Astrocyte (in vitro differentiated cells and primary cell): ENCODE results near the gene ZNF212. TPM values are rescaled to one million over a fixed set of nuclear protein-coding genes. Genes with fewer than 3 reads are reported as not detected.

Source experiments
- DNase-seq: peaks from one replicate; pipeline ENCODE4 v3.0.0-alpha.2; 2010; ENCODE audit warnings: low read depth
- FAIRE-seq: peaks from 2 replicates; lab custom pipeline; 2011; peaks lifted over from hg19 to GRCh38; lab: Jason Lieb, UNC
- H2AFZ ChIP-seq: 2 replicates; pipeline ENCODE4 v1.6.0; 2012; ENCODE audit warnings: low read depth, low read length, inconsistent platforms
- H3K27ac ChIP-seq: 2 replicates; pipeline ENCODE4 v1.5.1; 2011; ENCODE audit warnings: low read depth, low read length, inconsistent platforms
- H3K27me3 ChIP-seq: 2 replicates; pipeline ENCODE4 v1.6.0; 2011; ENCODE audit warnings: low read length, inconsistent platforms; ENCODE audit not compliant: insufficient read depth
- H3K36me3 ChIP-seq: 2 replicates; pipeline ENCODE4 v1.5.1; 2011; ENCODE audit warnings: low read length, inconsistent platforms; ENCODE audit not compliant: insufficient read depth
- H3K4me1 ChIP-seq: 2 replicates; pipeline ENCODE4 v1.5.1; 2011; ENCODE audit warnings: low read length, inconsistent platforms; ENCODE audit not compliant: insufficient read depth
- H3K4me2 ChIP-seq: 2 replicates; pipeline ENCODE4 v1.6.0; 2012; ENCODE audit warnings: low read length, inconsistent platforms
- H3K4me3 ChIP-seq: 2 replicates; pipeline ENCODE4 v1.5.1; 2011; ENCODE audit warnings: low read depth, mild to moderate bottlenecking, low read length, inconsistent platforms; ENCODE audit not compliant: insufficient read depth
- H3K79me2 ChIP-seq: 2 replicates; pipeline ENCODE4 v1.6.0; 2012; ENCODE audit warnings: mild to moderate bottlenecking, low read length, inconsistent platforms; ENCODE audit not compliant: insufficient read depth
- H3K9ac ChIP-seq: 2 replicates; pipeline ENCODE4 v1.6.0; 2012; ENCODE audit warnings: mild to moderate bottlenecking, low read length, inconsistent platforms
- H3K9me3 ChIP-seq: 2 replicates; pipeline ENCODE4 v1.5.1; 2012; ENCODE audit warnings: low read depth, mild to moderate bottlenecking, low read length, inconsistent platforms; ENCODE audit not compliant: insufficient read depth
- H4K20me1 ChIP-seq: 2 replicates; pipeline ENCODE4 v1.6.0; 2012; ENCODE audit warnings: low read length, inconsistent platforms; ENCODE audit not compliant: insufficient read depth
- H3K27ac Mint-ChIP-seq: one replicate; pipeline ENCODE4 v1.8.0; 2021; ENCODE audit warnings: mild to moderate bottlenecking, mixed read lengths; ENCODE audit not compliant: unreplicated experiment
- H3K27me3 Mint-ChIP-seq: one replicate; pipeline ENCODE4 v1.8.0; 2021; ENCODE audit warnings: low read depth, mixed read lengths; ENCODE audit not compliant: unreplicated experiment
- H3K36me3 Mint-ChIP-seq: one replicate; pipeline ENCODE4 v1.8.0; 2021; ENCODE audit warnings: low read depth, mixed read lengths; ENCODE audit not compliant: unreplicated experiment
- H3K4me1 Mint-ChIP-seq: one replicate; pipeline ENCODE4 v1.8.0; 2021; ENCODE audit warnings: low read depth, mixed read lengths; ENCODE audit not compliant: unreplicated experiment
- H3K4me3 Mint-ChIP-seq: one replicate; pipeline ENCODE4 v1.8.0; 2021; ENCODE audit warnings: mild to moderate bottlenecking, moderate library complexity, mixed read lengths; ENCODE audit not compliant: unreplicated experiment
- H3K9me3 Mint-ChIP-seq: one replicate; pipeline ENCODE4 v1.8.0; 2021; ENCODE audit warnings: mild to moderate bottlenecking, mixed read lengths; ENCODE audit not compliant: unreplicated experiment
- CTCF ChIP-seq: IDR thresholded peaks from 2 replicates; pipeline ENCODE4 v1.5.1; 2011; ENCODE audit warnings: low read depth, mild to moderate bottlenecking, inconsistent platforms, low read length, moderate library complexity; ENCODE audit not compliant: insufficient read depth
- EZH2 ChIP-seq: IDR thresholded peaks from 2 replicates; pipeline ENCODE4 v1.6.1; 2012; ENCODE audit warnings: mild to moderate bottlenecking, low read length, inconsistent platforms; ENCODE audit not compliant: insufficient read depth
- total RNA-seq: library from RNA; stranded (reverse); gene quantifications from 2 replicates; pipeline ENCODE4 v1.2.1, GENCODE V29; 2021

The ZNF212 gene
- total RNA-seq, 1 donor from 2014 or later, result 8.2 TPM

GRCh38 chr7:149214020-149214720 lies 25.3 kb upstream of the ZNF212 start:
- peaks cover 21% of the 10 kb centered on the region for H3K4me1 Mint-ChIP-seq
- H3K27ac Mint-ChIP-seq, result no peak overlapping the region
- H3K36me3 ChIP-seq, result peaks cover 74% of the 10 kb centered on the region
- H3K27me3 ChIP-seq, result no peaks in the 10 kb centered on the region
- peaks cover 3% of the 10 kb centered on the region for H3K79me2 ChIP-seq
- H3K9me3 Mint-ChIP-seq, result peaks cover under 1% of the 10 kb centered on the region
- no peak overlapping the region for H3K4me3 ChIP-seq
- H3K4me1 ChIP-seq, result peaks cover 15% of the 10 kb centered on the region
- H4K20me1 ChIP-seq, result peaks cover 23% of the 10 kb centered on the region
- H3K4me3 Mint-ChIP-seq, result no peak overlapping the region
- H3K9me3 ChIP-seq, result no peaks in the 10 kb centered on the region
- no peak overlapping the region for H3K4me2 ChIP-seq
- peaks cover 67% of the 10 kb centered on the region for H3K36me3 Mint-ChIP-seq
- H3K27ac ChIP-seq, result no peak overlapping the region
- FAIRE-seq (no peak), DNase-seq (no peak)
- H3K27me3 Mint-ChIP-seq, result no peaks in the 10 kb centered on the region
- no peak overlapping the region for H3K9ac ChIP-seq
- TF ChIP-seq CTCF (no peak), EZH2 (no peak)
- H2AFZ ChIP-seq, result no peak overlapping the region

- Histone ChIP-seq H3K27me3 (no peaks in the 10 kb centered on the region), H3K27ac (no peak overlapping the region), H3K36me3 (peaks cover 54% of the 10 kb centered on the region), H3K4me1 (peaks cover 17% of the 10 kb centered on the region), H2AFZ (no peak overlapping the region), H3K9ac (no peak overlapping the region), H4K20me1 (peaks cover 15% of the 10 kb centered on the region), H3K4me2 (no peak overlapping the region), H3K79me2 (no peaks in the 10 kb centered on the region), H3K9me3 (no peaks in the 10 kb centered on the region), H3K4me3 (no peak overlapping the region)
- DNase-seq (no peak), FAIRE-seq (no peak)
- no peak for TF ChIP-seq EZH2
- no peak for TF ChIP-seq CTCF
- no peaks in the 10 kb centered on the region for H3K27me3 Mint-ChIP-seq
- H3K4me1 Mint-ChIP-seq, result peaks cover 25% of the 10 kb centered on the region
- no peak overlapping the region for H3K4me3 Mint-ChIP-seq
- peaks cover 3% of the 10 kb centered on the region for H3K9me3 Mint-ChIP-seq
- no peak overlapping the region for H3K27ac Mint-ChIP-seq
- H3K36me3 Mint-ChIP-seq, result peaks cover 59% of the 10 kb centered on the region
Observed at GRCh38 chr7:149216402-149216801, 23.0 kb upstream of the ZNF212 start.

- Mint-ChIP-seq H3K9me3 (peaks cover 3% of the 10 kb centered on the region), H3K36me3 (peaks cover 57% of the 10 kb centered on the region), H3K4me1 (peaks cover 25% of the 10 kb centered on the region), H3K27ac (peak overlapping the region; percentile 34), H3K4me3 (no peak overlapping the region), H3K27me3 (no peaks in the 10 kb centered on the region)
- Histone ChIP-seq H3K4me3 (no peak overlapping the region), H3K9me3 (no peaks in the 10 kb centered on the region), H3K36me3 (peaks cover 45% of the 10 kb centered on the region), H3K9ac (no peak overlapping the region), H3K27ac (no peak overlapping the region), H3K4me1 (peaks cover 17% of the 10 kb centered on the region), H4K20me1 (peaks cover 18% of the 10 kb centered on the region), H3K4me2 (no peak overlapping the region), H2AFZ (no peak overlapping the region), H3K27me3 (no peaks in the 10 kb centered on the region), H3K79me2 (no peaks in the 10 kb centered on the region)
- FAIRE-seq (no peak), DNase-seq (no peak)
- TF ChIP-seq EZH2 (no peak), CTCF (no peak)
Observed at GRCh38 chr7:149217570-149217969, 21.9 kb upstream of the ZNF212 start.
